Measurements from ENCODE around the gene P2RY8.

DNA sequence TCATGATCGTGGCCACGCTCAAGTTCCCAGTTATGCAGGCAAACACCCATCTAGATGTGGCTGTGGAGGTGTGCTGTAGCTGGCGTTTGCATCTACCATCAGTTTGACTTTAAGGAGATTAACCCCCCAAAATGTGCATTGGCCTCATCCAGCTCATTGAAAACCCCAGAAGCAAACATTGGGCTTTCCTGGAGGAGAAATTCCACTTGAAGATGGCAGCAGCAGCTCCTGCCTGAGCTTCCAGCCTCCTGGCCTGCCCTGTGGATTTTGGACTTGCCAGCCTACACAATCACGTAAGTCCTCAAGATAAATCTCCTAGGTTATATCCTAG, 114.9 kb downstream of the P2RY8 start:
- TF ChIP-seq EGR1 (IDR thresholded peaks at IDR 0.05; ENCODE audit: borderline replicate concordance in 1 of 2, low read depth in 2 of 2, low read length in 2 of 2) (no peak), POLR2AphosphoS5 (IDR thresholded peaks at IDR 0.05; ENCODE audit: low read length) (no peak), YY1 (IDR thresholded peaks at IDR 0.05; ENCODE audit: low read depth, low read length) (no peak), TCF7 (IDR thresholded peaks at IDR 0.05; ENCODE audit: borderline replicate concordance) (no peak), ZBED1 (IDR thresholded peaks at IDR 0.05; ENCODE audit: borderline replicate concordance) (no peak), ZNF274 (IDR thresholded peaks at IDR 0.05; ENCODE audit: insufficient read depth, insufficient read length) (no peak), LARP7 (IDR thresholded peaks at IDR 0.05) (no peak), ETV6 (conservative IDR thresholded peaks at IDR 0.05 in 1 of 2, IDR thresholded peaks at IDR 0.05 in 1 of 2; ENCODE audit: borderline replicate concordance in 1 of 2, low read depth in 1 of 2) (no peak), EZH2 (IDR thresholded peaks at IDR 0.05; ENCODE audit: borderline replicate concordance, control insufficient read depth, low read depth, low read length) (no peak), ESRRA (IDR thresholded peaks at IDR 0.05; ENCODE audit: low read length) (no peak)
